ENCODE measurements around the gene WDR83.
A peak's percentile ranks its signal among the peaks of the same experiment; 100 is the strongest.
"Not testable (repeated sequence)": the region's sequence is repeated elsewhere in the genome, so short reads cannot be mapped to it uniquely, and the experiment has no call there.

WDR83 gene

GRCh38 chr19:12666265-12667048 is at the start of gene WDR83, which contains the start of gene MAN2B1:
Gene WDR83 (plus strand): TSS chr19:12666807. CDS start chr19:12669791, 2,984 bp downstream.
Gene MAN2B1 (minus strand): TSS chr19:12666742. CDS start chr19:12666701, 41 bp downstream.
- H3K36me3 Mint-ChIP-seq, result peaks cover 31 to 59% of the 10 kb centered on the region in 2 donors
- H3K9me3 Mint-ChIP-seq, result no peaks in the 10 kb centered on the region
- DNase-seq (peak; percentile 79), ATAC-seq (replicated peaks) (peak; percentile 66 to 70)
- H3K4me1 Mint-ChIP-seq, result peaks cover 41 to 61% of the 10 kb centered on the region in 2 donors
- peak within 1 kb of the TSS; percentile 99 for H3K27ac Mint-ChIP-seq
- no peaks in the 10 kb centered on the region for H3K27me3 Mint-ChIP-seq
- peak within 1 kb of the TSS; percentile 95 to 98 for H3K4me3 Mint-ChIP-seq

- no peaks in the 10 kb centered on the region for H3K9me3 Mint-ChIP-seq
- ATAC-seq (replicated peaks) (no peak), DNase-seq (no peak)
- peaks cover 33 to 39% of the 10 kb centered on the region in 2 donors for H3K36me3 Mint-ChIP-seq
- no peak overlapping the region for H3K4me3 Mint-ChIP-seq
- no peak overlapping the region for H3K27ac Mint-ChIP-seq
- peaks cover 25 to 59% of the 10 kb centered on the region in 2 donors for H3K4me1 Mint-ChIP-seq
- H3K27me3 Mint-ChIP-seq, result no peaks in the 10 kb centered on the region
These were observed 49.0 kb upstream of the WDR83 start for GRCh38 chr19:12617646-12618045.

GRCh38 chr19:12621253-12622024 is 45.2 kb upstream of the WDR83 start:
- not testable (repeated sequence) for H3K27ac Mint-ChIP-seq; ATAC-seq (replicated peaks); DNase-seq; H3K27me3 Mint-ChIP-seq; H3K9me3 Mint-ChIP-seq
- H3K4me1 Mint-ChIP-seq, result peaks cover 8 to 31% of the 10 kb centered on the region in 2 donors
- peaks cover 14 to 30% of the 10 kb centered on the region in 2 donors for H3K36me3 Mint-ChIP-seq
- H3K4me3 Mint-ChIP-seq, result peak overlapping the region; percentile 21 to 37

- Mint-ChIP-seq H3K4me3 (no peak overlapping the region), H3K4me1 (peaks cover 6 to 25% of the 10 kb centered on the region in 2 donors), H3K27me3 (no peaks in the 10 kb centered on the region), H3K9me3 (peaks cover 2 to 7% of the 10 kb centered on the region in 2 donors), H3K27ac (peak overlapping the region; percentile 44), H3K36me3 (peaks cover 29 to 46% of the 10 kb centered on the region in 2 donors)
- ATAC-seq (replicated peaks) (no peak), DNase-seq (no peak)
These were observed 43.1 kb upstream of the WDR83 start for GRCh38 chr19:12623361-12624031.

- Mint-ChIP-seq H3K4me3 (no peak overlapping the region), H3K36me3 (peaks cover 44 to 60% of the 10 kb centered on the region in 2 donors), H3K9me3 (peaks cover 7 to 13% of the 10 kb centered on the region in 2 donors), H3K27ac (peak overlapping the region; percentile 14), H3K4me1 (peaks cover 0 to 11% of the 10 kb centered on the region in 2 donors), H3K27me3 (no peaks in the 10 kb centered on the region)
- no peak for DNase-seq
- no peak for ATAC-seq (replicated peaks)
These were observed 39.6 kb upstream of the WDR83 start for GRCh38 chr19:12626958-12627357.

GRCh38 chr19:12628040-12629022 is 38.3 kb upstream of the WDR83 start:
- no peak overlapping the region for H3K4me3 Mint-ChIP-seq
- DNase-seq (no peak), ATAC-seq (replicated peaks) (no peak)
- H3K27ac Mint-ChIP-seq, result no peak overlapping the region
- peaks cover 50 to 59% of the 10 kb centered on the region in 2 donors for H3K36me3 Mint-ChIP-seq
- peaks cover 7 to 13% of the 10 kb centered on the region in 2 donors for H3K9me3 Mint-ChIP-seq
- no peaks in the 10 kb centered on the region for H3K27me3 Mint-ChIP-seq
- peaks cover 0 to 3% of the 10 kb centered on the region in 2 donors for H3K4me1 Mint-ChIP-seq

GRCh38 chr19:12629215-12629614 is 37.4 kb upstream of the WDR83 start:
- ATAC-seq (replicated peaks), result no peak
- peaks cover 7 to 13% of the 10 kb centered on the region in 2 donors for H3K9me3 Mint-ChIP-seq
- H3K4me3 Mint-ChIP-seq, result no peak overlapping the region
- H3K27ac Mint-ChIP-seq, result peak overlapping the region; percentile 51
- H3K4me1 Mint-ChIP-seq, result no peaks in the 10 kb centered on the region
- no peaks in the 10 kb centered on the region for H3K27me3 Mint-ChIP-seq
- H3K36me3 Mint-ChIP-seq, result peaks cover 56 to 64% of the 10 kb centered on the region in 2 donors
- DNase-seq, result no peak

- DNase-seq (no peak), ATAC-seq (replicated peaks) (no peak)
- no peak overlapping the region for H3K4me3 Mint-ChIP-seq
- H3K27ac Mint-ChIP-seq, result no peak overlapping the region
- no peaks in the 10 kb centered on the region for H3K27me3 Mint-ChIP-seq
- H3K9me3 Mint-ChIP-seq, result no peaks in the 10 kb centered on the region
- peaks cover 28 to 39% of the 10 kb centered on the region in 2 donors for H3K36me3 Mint-ChIP-seq
- H3K4me1 Mint-ChIP-seq, result peaks cover 13 to 16% of the 10 kb centered on the region in 2 donors
These were observed 30.0 kb upstream of the WDR83 start for GRCh38 chr19:12636631-12637030.

GRCh38 chr19:12638611-12639182 is 27.9 kb upstream of the WDR83 start:
- no peaks in the 10 kb centered on the region for H3K9me3 Mint-ChIP-seq
- ATAC-seq (replicated peaks), result no peak
- no peak for DNase-seq
- no peaks in the 10 kb centered on the region for H3K27me3 Mint-ChIP-seq
- no peak overlapping the region for H3K4me3 Mint-ChIP-seq
- H3K36me3 Mint-ChIP-seq, result peaks cover 21 to 45% of the 10 kb centered on the region in 2 donors
- H3K27ac Mint-ChIP-seq, result no peak overlapping the region
- peaks cover 13 to 16% of the 10 kb centered on the region in 2 donors for H3K4me1 Mint-ChIP-seq

GRCh38 chr19:12639901-12640613 is 26.6 kb upstream of the WDR83 start:
- Mint-ChIP-seq H3K27ac (peak overlapping the region; percentile 93), H3K4me1 (peaks cover 12 to 13% of the 10 kb centered on the region in 2 donors), H3K4me3 (peak overlapping the region; percentile 76 to 83), H3K36me3 (peaks cover 25 to 45% of the 10 kb centered on the region in 2 donors), H3K27me3 (no peaks in the 10 kb centered on the region), H3K9me3 (no peaks in the 10 kb centered on the region)
- DNase-seq (peak; percentile 82), ATAC-seq (replicated peaks) (peak; percentile 94 to 96)

GRCh38 chr19:12641456-12641855 is 25.2 kb upstream of the WDR83 start:
- Mint-ChIP-seq H3K27me3 (no peaks in the 10 kb centered on the region), H3K36me3 (peaks cover 27 to 48% of the 10 kb centered on the region in 2 donors), H3K27ac (no peak overlapping the region), H3K4me3 (no peak overlapping the region), H3K4me1 (peaks cover 8 to 11% of the 10 kb centered on the region in 2 donors), H3K9me3 (no peaks in the 10 kb centered on the region)
- DNase-seq, result no peak
- no peak for ATAC-seq (replicated peaks)

GRCh38 chr19:12642506-12642905 is 24.1 kb upstream of the WDR83 start:
- no peak overlapping the region for H3K4me3 Mint-ChIP-seq

More at GRCh38 chr19:12642506-12642905, 24.1 kb upstream of the WDR83 start:
- Mint-ChIP-seq H3K36me3 (peaks cover 38 to 49% of the 10 kb centered on the region in 2 donors), H3K27ac (no peak overlapping the region), H3K9me3 (peaks cover 0 to under 1% of the 10 kb centered on the region in 2 donors), H3K4me1 (peaks cover 15 to 16% of the 10 kb centered on the region in 2 donors), H3K27me3 (no peaks in the 10 kb centered on the region)
- ATAC-seq (replicated peaks) (no peak), DNase-seq (no peak)

All from stimulated activated naive B cell treated with anti-CD40 and anti-IgM and Interleukin-4, amounts not matched to agents 10 μg/mL and 1 μg/mL and 100 μg/mL, for 72 hours (primary cell).